Heart left ventricle (tissue), 13 donors: Measurements from ENCODE around the gene PHLPP1.

Experiments used
- CTCF ChIP-seq, 12 donors: fragments of 200-600 bp; sonication (generic) in 4 of 12; IDR thresholded peaks; one replicate each; pipeline versions ENCODE4 v1.5.0 to v1.8.0; 2018 to 2022; ENCODE audit warnings: antibody characterized with exemption in 12 of 12, mild to moderate bottlenecking in 5 of 12
- POLR2A ChIP-seq, 2 donors: fragments of 450-650 bp; IDR thresholded peaks; one replicate each; pipeline ENCODE4 v1.6.1; 2017; ENCODE audit warnings: antibody characterized with exemption in 2 of 2, mild to moderate bottlenecking in 2 of 2, moderate library complexity in 2 of 2
- donor health status: ischemic (EF 13 %, LVEDD 7.1; RV severe dilation, severe dysfunction).
- donor health status: DM: no; HTN: yes; CAD: no.
- donor health status: DM: no; HTN: no; CAD: no.
- donor health status: ischemic (EF 25% LVEDD 6.9; RV normal size, moderate dysfunction).
- donor health status: ischemic (EF 25% LVEDD 5.7; RV mildly dilated, moderate dysfunction).
- donor health status: ischemic (EF 35%, LVEDD 5.7; RV mildly dilated, moderate dysfunction).
- donor health status: nonischemic (EF 11% LVEDD 7.7; RV severe dilation, severe dysfunction).
- donor health status: DM: yes; HTN: yes; CAD: no.
- donor health status: PGD.
- donor health status: ischemic (EF 29% LVEDD 5.4; RV normal size, mild dysfunction).
- donor health status: nonischemic (EF 23%, LVEDD 6.1; RV moderate dilation, normal function).

DNA sequence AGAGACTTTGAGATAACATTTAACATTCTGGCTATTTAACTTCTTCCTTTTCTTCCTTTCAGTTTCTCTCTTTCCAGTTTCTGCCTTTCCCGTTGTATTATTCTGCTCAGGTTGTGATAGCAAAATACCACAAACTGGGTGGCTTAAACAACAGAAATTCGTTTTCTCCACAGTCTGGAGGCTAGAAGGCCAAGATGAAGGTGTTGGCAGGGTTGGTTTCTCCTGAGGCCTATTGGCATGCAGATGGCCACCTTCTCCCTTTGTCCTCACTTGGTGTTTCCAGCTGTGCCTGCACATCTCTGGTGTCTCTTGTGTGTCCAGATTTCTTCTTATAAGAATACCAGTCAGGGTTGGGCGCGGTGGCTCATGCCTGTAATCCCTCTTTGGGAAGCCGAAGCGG is 34.0 kb downstream of the PHLPP1 start:
- TF ChIP-seq CTCF (IDR thresholded peaks at IDR 0.05) (no peak), POLR2A (IDR thresholded peaks at IDR 0.05) (no peak)
